GM18517 (cell line): Measurements from ENCODE around the gene CSAD.

ENCODE experiments used
- ATAC-seq: cut with Tn5 transposase; IDR thresholded peaks from one replicate; pipeline ENCODE4 v1.9.1; 2021; ENCODE audit warnings: mild to moderate bottlenecking, moderate library complexity; ENCODE audit not compliant: unreplicated experiment

The CSAD gene

DNA sequence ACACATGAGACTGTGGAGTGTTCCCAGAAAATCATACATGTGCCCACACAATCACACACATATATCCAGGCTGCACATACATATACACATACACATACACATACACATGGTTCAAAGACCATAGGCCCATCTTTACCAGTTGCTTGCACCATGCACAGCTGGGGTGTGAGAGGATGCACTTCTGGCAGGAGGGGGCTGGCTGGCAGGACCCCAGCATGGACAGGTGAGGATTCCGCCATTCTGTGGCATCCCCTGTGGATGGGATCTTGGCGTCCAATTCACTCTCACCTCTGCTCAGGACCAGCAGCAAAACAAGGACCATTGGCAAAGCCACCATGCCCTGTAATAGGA is 19.4 kb upstream of the CSAD start:
- peak; percentile 30 for ATAC-seq

DNA sequence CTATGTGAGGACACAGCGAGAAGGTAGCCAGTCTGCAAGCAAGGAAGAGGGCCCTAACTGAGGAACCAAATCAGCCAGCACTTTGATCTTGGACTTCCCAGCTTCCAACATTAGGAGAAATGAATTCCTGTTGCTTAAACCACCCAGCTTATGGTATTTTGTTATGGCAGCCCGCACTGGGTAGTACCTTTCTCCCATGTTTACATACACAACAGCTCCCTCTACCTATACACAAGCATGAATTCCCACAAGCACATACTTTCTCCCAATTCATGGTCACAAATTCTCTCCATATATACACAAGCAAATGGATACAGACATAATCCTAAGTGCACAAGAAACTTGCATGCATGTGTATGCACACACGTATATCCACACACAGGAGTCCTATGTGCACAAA is 19.0 kb upstream of the CSAD start:
- peak; percentile 7 for ATAC-seq

DNA sequence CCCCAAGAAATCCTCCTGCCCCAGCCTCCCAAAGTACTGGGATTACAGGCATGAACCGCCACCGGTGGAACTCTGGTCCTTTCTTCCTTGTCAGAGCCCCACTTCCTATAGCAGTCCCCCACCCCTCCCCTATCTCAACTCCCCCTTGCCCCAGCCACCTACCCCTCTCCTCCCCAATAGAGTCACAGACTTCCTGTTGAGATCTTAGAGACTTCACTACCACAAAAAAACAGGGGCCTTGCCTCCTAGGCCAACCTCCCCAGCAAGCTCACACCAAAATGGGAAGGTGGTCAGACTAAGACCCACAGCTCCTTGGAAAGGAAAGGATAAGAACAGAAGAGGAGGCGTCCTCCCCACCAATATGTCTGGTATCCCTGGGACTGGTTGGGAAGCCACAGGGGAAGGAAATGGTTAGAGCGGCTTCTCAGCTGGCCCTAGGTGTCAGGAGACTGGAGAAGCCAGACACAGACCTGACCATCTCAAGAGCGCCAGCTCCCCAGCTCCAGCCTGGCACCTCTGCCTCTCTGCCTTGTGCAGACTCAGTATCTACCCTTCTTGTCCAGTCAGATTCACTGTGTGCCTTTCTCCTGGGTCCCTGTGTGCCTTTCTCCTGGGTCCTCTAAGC is 17.9 kb upstream of the CSAD start:
- ATAC-seq, result no peak

DNA sequence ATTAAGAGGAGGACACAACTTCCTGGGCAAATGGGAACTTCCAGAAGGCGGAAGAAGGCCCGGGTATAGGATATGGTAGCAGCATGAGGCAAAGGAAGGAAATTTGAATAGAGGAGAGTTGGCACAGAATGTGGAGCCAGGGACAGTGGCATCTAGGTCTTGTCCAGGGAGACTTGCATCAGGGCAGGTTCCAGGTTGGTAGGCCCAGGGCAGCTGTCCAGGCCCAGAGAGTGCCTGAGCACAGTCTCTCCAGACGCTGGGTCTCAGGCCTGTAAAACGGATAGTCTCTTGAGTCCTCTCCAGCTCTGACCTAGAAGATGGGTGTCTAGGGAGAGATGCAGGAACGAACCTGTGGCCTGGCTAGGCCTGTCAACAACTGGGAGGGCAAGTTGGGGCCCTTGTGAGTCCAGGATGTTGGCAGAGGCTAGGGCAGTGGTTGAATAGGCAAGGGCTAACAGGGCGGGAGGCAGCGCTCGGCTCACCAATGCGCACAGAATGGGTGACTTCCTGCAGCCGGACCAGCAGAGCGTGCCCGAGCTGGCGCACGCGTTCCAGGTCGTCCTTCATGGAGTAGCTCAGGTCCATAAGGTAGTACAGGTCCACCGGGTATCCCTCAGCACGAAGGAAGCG is 16.4 kb upstream of the CSAD start:
- no peak for ATAC-seq

DNA sequence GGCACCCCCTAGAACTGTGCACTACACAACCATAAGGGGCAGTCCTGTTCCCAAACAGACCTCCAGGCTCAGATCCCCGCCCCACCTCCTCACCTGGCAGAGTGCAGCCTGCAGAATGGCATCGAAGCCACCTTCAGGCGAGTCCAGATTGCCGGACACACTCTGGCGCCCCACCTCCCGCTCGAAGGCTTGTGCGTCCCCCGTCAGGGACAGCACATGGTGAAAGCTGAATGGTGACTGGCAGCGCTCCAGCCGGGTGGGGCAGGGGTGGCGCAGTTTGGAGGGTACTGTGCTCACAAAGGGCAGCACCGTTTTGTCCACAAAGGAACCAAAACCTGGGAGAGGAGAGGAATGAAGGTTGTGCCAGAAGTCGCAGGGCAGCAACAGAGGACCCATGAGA is 15.8 kb upstream of the CSAD start:
- no peak for ATAC-seq

DNA sequence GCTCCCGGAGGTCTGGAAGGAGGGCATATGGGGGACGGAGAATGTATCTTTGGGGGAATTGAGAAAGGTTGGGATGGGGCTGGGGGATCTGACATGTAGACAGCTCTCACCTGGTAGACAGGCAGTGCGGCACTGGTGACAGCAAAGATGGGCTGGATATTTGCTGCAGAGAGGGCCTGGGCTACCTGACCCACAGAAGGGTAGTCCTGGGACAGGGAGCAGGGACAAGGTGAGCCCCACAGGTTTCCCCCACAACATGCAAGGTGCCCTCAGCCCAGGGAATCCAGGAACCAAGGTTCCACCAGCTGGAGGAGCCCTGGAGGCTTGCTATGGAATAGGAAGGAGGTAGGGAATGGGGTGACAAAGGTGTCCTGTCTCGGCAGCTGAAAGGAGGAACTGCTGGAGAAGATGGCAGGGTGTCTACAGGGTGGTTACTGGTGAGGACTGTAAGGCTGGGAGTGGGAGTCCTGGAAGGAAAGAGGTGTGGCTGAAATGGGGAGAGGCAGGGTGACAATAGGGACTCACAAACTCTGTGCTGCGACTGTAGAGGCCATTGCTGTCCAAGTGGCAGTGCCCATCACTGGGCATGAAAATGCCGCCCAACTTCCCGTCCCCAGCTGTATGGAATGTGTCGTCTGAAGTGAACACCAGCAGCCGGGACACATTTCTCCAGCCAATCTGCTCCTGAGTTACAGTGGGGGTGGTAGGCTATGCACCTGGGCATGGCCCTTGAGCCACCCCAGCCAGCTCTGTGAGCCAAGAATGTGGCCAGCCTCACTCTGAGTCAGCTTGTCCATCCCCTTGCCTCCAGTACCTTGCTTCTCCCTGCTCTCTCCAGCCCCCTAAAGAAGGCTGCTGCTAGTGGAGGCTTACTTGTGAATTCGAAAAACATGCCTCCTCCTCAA is 15.0 kb upstream of the CSAD start:
- ATAC-seq, result no peak

DNA sequence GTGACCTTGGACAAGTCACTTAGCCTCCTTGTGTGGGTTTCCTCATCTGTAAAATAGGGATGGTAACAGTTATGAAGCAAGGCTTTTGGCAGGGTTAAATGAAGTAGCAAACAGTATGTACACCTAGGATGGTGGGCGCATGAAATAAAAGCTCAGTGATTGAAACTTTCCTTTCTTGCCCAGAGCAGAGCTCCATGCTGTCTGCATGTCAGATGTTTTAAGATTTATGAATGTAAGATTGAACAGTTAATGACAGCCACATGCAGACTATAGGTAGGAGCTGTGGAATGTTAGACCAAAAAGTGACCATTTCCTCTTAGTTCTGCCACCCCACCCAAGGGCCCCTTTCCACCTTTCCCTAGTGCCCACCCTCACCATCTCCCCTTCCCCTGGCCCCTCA is 14.2 kb upstream of the CSAD start:
- no peak for ATAC-seq

DNA sequence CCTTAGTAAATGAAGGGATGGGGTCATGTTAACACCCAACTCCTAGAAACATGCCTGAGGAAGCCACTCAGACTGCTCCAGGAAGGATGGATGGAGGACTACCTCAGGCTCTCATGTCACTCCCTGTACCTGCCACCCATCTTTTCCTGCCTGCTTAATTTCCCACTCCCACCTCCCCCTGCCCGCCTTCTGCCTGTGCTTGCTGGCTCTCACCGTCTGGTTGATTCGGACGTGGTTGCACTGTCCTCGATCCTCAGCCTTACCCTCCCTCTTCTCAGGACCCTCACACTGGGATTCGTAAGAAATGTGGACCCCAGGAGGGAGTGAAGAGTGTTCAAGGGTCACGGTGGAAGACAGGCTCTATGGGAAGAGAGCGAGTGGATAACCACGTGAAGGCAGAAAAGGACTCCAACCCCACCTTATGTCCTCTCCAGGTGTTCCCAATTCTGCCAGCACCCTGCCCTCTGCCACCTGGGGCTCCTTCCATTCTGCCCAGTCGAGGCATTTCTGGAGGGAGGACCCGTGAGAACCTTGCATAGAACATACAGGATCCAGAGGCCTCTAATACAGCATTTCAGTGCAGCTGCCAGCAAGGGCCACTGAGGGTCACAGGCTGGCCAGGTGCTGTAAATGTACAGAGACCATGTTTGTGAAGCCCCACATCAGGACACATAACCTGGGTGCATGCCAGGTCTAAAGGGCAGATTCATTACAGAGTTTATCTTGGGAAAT is 13.4 kb upstream of the CSAD start:
- ATAC-seq, result no peak

DNA sequence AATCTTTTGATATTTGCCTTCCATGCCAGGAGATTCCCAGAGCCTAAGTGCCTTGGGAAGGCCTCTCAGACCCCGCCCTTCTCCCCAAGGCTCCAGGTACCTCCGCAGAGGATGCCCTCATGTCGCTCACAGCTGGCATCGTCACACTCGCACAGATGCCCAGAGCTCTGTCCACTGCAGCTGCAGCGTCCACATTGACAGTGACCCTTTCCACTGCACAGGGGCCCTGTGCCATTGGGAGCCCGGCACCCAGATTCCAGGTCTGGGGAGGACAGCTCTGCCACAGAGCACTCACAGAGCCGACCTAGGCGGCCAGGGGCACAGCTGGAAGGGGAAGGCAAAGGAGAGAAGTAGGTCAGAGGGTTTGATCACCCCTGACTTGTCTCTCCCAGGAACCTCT is 12.3 kb upstream of the CSAD start:
- ATAC-seq, result no peak

DNA sequence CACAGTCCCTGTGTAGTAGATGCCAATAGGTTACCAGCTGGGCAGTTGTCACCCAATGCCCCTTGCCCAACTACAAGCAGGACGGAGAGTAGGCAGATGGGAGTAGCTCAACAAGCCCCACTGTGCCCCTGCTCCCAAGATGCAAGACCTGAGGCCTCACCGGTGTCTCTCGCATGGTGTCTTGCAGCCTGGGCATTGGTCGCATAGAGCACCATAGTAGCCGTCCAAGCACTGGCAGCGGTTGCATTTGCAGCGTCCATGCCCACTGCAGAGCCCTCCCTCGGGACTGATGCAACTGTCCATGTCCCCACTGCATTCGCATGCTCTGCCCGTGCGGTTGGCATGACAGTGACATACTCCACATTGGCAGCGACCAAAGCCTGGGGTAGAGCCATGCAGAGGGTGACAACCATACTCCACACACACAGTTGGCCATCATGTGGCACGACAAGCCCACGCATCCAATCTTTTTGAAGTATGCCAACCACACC is 11.9 kb upstream of the CSAD start:
- ATAC-seq, result no peak

DNA sequence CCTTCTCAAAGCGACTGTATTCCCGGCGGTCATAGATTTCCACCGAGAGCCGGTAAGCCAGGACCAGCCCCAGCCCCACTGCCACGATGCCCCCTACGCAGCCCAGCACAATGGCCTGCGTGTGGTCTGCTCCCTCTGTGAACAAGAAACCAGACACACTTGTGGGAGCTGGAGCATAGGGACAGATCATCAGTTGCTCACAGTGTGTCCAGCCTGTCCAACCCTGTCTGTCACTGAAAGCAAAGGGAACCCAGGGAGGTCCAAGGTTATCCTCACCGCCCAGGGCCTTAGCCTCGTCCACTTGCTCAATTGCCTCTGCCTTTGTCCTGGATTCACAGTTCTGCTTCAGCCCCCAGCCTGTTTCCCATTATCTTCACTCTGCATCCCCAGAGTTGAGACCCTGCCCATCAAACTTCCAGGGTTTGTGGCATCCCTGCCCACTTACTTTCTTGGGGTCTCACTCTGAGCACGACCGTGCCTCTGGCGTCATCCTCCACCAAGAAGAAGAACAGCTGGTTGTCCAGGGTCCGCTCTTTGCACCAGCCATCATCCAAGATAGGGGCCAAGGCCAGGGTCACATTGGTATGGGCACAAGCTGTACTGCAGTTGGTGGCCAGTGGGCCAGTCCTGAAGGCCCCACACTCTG is 11.3 kb upstream of the CSAD start:
- no peak for ATAC-seq

DNA sequence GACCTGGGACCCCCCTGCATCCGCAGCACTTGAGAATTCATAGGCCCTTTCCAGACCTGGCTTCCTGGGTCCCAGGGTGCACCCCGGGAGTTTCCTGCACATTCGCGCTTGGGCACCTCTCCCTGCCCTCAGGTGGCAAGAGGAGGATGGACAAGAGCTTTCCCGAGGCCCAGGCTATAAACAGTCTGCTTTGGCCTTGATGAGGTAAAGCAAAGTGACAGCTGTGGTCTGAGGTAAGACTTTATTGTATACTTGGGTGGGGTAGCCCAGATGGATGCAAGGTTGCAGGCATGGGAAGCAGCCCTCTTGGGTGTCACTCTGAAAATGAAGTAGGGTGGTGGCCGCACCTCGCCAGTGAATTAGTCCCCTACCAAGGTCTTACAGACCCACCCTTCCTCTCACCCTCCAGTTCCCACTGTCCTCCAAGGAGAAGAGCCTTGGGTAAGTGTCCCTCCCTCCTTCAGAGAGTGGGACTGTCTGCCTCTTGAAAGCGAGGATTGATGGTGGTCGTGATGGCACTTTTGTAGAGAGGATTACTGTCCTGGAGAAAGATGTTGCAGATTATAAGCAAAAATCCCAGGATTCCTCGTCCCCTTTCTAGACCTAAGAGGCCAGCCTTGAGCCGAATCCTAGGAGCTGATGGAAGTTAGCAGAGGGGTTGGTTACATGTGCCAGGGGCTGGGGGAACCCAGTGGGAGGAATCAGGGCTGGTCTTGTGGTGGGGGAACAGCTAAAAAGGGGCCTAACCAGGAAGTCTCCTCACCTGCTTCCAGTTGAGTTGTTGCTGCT is 10.6 kb upstream of the CSAD start:
- ATAC-seq, result no peak

DNA sequence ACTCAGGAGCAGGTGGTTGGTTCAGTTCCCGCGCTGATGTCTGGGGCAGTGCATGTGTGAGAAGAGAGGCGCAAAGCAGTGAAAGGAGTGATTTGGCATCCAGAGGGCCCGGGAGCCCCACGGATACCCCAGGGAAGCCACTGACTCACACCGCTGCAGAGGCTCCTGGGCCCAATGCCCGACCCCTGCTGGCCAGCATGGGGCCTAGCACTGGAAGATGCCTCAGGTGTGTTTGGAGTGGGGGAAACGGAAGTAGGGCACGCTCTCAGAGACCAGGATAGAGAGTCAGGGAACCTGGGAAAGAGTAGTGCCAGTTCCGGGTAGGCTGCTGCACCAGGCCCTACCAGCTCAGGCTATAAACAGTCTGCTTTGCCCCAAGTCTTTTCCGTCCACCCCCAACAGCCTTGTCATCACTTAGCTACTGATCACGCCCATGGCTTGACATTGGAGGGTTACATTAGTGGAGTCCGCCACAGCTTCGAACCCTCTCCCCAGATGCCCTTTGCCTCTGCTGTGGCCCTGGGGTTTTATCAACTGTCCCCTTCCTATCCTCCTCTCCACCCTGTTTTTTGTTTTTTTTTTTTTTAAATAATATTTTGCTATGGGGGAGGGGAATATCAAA is 9.5 kb upstream of the CSAD start:
- no peak for ATAC-seq

DNA sequence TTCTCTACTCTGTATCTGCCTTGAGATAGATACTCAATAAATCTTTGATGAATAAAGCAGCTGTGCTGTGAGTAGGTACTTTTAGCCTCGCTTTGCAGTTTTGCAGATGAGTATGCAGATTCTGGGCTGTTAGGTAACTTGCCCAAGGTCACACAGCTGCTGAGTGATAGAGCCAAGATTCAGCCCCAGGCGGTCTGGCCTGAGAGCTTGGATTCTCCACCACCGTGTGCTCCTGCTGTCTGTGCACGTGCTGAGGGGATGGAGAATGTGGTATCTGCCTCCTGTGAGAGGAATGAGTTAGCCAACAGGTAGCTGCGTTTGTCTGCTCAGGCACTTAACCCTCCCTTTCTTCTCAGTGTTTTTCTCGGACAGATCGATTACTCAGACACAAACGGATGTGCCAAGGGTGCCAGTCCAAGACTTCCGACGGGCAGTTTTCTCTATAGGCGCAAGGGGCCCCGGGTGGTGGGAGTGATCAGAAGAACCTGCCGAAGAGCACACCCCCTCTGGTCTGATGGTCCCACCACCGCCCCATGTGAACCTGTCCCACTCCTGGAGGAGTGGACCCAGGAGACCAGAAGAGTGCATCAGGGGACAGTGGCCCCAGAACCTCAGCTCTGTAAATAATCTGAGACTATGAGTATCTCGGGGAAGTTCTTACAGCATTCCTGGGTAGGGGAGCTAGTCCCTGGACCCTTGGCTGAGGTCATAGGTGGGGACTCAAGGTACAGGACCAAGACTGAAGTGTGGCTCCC is 6.6 kb upstream of the CSAD start:
- ATAC-seq, result no peak

DNA sequence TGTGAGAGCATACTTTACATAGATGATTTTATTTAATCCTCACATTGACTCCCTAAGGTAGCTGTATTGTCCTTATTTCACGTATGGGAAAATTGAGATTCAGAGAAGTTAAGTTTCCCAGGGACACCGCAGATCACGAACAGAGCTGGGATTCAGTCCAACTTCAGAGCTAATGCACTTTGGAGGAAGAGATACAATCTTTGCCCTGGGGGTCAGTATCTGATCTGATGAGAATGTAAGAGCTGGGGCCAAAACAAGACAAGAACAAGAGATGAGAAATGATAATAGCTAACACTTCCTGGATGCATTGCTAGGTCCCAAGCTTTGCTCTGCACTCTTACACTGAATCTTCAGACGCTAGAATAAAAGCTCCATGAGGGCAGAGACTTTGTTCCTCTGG is 6.0 kb upstream of the CSAD start:
- ATAC-seq, result no peak

DNA sequence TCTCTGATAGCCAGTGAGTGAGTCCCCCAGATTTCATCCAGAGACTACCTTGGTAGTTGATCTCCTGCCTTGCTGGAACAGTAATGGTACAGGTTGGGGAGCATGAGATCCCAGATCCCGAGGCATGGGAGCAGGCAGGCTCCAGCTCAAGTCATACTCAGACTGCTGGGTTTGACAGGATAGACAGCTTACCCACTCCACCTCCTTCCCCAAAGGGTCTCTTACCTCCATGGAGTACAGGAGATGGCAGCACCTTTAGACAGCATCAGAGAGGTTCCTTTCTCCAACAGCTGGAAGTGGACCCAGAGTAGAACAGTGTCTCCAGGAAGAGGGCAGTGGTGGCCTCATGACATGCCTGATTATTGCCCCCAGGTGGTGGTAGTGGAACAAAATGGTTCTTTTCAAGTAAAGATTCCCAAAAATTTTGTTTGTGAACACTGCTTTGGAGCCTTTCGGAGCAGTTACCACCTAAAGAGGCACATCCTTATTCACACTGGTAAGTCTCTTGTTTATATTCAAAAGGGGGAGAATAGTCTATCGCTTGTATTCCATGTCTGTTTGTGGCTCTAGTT is 4.9 kb upstream of the CSAD start:
- no peak for ATAC-seq

DNA sequence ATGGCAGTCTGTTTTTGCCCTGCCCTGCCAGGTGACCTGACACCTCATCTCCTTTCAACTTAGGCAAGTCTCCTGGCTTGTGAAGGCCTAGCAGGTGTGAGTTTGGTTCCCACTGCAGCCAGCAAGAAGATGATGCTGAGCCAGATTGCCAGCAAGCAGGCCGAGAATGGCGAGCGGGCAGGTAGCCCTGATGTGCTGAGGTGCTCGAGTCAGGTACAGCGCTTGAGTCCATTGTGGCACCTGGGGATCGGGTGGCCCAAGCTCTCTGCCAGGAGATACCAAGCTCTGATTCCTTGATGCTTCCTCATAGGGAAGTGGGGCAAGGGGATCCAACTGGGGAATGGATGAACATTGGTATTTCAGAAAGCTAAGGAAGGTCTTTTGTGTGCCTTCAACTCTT is 4.1 kb upstream of the CSAD start:
- ATAC-seq, result no peak

DNA sequence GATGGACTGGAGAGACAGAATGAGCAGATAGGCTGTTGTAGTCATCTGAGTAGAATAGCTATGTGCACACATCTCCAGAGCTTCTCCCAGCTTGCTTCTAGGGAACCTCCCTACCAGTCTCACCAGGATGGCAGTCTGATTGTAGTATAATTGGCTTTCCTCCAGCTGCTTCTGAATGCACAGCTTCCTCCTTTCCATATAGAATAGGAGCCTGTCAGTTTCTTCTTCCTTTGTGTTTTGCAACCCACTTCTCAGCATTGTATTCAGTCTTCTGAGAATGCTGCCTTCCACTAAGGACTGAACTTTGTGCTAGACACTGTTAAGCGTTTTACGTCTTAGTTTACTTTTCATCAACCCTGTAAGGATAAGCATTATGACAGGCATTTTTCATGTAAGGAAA is 2.2 kb upstream of the CSAD start:
- ATAC-seq, result no peak

DNA sequence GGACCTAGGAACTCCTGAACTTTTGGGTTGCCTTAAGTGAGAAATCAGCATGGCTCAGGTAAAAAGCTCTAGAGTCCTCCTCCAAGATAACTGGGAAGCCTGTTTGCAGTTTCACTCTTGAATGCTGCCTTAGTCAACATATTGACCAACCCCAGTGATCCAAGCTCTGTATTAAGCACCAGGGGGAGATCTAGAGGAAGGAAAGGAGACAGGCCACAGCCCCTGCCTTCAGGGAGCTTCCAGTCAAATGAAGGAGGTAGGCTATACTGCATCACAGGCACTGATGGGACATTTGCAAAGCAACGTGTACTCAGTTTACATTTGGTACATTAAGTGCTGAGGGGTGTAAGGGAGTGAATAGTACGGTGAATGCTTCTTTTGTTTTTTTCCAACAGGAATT is 1.2 kb upstream of the CSAD start:
- ATAC-seq, result no peak
